ENCODE data around the gene EMX1.
A peak's percentile ranks its signal among the peaks of the same experiment; 100 is the strongest.

The EMX1 gene

DNA sequence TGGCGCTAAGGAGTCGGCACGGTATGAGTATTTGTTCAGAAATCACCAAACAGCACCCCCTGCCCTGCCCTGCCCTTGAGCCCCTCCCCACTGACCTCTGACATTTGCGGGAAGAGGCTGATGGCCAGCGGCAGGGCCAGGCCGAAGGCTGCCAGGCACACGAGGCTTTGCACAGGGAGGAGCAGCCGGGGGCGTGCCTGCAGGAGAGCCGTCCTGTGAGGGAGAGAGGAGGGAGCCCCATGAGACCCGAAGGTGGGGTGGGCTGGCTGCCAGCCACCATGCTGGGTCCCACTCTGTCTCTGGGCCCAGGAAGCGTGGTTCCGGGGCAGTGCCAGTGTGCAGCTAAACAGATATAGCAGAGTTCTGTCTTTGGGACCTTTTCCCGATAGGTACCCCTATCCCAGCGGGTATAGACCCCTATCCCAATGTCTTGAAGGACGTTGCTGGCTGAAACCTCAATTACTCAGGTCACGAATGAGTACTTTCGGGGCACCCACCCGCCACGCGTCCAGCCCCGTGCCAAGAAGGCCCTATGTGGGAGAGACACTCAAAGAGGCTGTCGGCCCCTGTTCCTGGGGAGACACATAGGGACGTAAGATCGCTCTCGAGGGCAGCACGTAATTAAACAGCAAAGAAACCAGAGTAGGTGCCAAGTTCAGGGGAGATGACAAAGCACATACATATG, 43.9 kb downstream of the EMX1 start:
- DNase-seq = no peak

DNA sequence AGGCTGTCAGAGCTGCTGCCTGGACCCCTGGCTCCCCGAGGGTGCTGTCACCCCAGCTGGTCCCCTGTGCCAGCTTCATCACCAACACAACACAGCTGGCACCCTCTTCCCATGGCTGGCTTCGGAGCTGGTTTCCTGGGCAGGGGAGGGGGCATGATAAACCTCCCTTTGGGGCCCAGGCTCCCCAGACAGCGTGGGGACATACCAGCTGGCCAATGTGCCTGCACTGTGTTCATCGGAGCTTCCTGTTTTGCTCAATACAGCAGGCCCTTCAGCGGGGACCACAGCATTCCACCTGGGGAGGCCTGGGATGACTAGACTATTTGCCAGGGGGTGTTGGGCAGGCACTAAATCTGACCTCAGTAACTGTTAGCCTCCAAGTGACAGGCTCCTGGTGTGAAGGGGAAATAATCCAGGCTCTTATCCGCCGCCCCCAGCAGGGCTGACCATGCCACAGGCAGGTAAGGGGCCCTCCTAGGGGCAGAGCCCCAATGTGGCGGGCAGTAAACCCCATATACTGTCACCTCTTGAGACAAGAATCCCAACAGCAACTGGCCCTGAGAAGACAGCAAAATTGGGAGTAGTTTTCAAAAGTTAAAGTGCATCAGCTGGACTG, 44.6 kb downstream of the EMX1 start:
- DNase-seq = no peak

- no peak for DNase-seq
Observed at GRCh38 chr2:72962911-72963310, 45.6 kb downstream of the EMX1 start.

GRCh38 chr2:72963423-72964145, 46.3 kb downstream of the EMX1 start:
- no peak for DNase-seq

GRCh38 chr2:72964146-72964525, 46.8 kb downstream of the EMX1 start:
- DNase-seq = no peak

DNA sequence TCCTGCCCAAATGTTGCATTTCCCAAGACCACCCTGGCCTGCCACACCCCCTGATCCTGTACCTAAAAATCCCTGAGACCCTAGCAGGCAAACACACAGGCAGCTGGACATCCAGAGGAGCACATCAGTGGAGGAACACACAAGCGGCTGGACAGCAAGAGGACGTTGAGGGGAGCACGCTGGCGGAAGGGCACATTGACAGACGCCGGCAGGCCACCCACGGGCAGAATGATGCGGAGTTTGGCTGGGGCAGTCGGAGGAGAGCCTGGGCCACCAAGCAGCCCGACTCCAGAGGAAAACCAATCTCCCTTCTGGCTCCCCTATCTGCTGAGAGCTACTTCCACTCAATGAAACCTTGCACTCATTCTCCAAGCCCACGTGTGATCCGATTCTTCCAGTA, 47.7 kb downstream of the EMX1 start:
- no peak for DNase-seq

DNA sequence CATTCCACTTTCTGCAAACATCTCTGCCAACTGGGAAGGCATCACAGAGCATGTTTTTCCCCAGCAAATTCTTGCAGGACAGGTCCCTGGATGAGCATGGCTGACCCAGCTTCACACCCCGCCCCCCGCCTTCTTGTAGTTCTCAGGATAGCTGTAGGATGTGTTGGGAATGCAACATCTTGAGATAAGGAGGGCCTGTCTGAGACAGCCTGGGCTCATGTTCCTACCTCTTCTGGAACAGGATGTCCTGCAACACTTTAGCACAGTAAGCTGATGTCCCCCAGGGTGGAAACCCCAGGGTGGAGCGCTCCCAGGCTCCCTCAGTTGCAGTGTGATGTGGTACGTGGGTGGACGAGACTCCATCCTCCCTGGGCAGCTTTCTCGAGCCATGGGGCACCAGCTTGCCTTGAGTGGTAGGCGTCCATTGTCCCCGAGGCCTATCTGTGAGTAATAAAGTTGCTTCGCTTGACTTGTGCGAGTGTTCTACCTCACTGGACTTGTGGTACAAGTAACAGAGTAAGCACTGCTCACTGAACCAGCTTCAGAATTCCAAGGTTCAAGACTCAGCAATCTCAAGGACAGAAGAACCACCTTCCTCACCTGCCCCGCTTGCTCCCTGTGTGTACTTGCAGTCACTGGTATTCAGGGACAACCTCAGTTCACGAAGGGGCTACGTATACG, 48.6 kb downstream of the EMX1 start:
- DNase-seq = no peak

- DNase-seq = no peak
Observed at GRCh38 chr2:72968286-72968685, 51.0 kb downstream of the EMX1 start.

DNA sequence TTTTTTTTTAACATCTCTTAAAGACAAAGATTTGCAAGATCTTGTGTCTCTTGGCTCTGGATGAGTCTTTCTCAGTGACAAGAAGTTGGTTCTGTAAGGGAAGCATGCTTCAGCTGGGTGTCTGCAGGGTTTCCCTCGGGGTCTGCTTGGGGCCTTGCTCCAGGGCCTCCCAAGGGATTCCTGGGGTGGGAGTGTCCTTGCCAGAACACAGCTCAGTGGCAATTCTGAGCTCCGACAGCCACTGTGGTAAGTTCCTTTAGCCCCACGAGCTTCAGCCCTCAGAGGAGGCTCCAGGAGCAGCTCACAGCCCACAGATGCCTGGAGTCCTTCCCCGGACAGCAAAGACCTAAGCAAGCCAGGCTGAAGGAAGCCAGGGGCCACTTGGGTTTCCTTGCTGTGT, 52.4 kb downstream of the EMX1 start:
- DNase-seq = no peak

DNA sequence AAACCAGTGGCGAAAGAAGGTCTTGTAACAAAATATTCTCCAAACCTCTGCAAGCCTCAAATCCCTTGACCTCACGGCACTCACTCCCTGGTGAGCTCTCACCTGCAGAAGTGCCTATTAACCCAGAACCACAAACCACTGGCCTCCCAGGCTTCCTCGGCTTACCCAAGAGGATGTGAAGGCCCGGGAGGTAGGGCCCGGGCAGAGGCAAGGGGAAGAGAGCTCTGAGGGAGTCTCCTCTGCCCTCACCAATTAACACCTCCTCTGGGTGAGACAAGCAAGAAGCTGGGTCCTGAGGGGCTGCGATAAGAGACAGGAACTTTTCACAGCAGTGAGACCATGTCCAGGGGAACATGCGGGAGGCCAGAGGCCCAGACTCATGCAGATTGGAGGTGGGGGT, 53.7 kb downstream of the EMX1 start:
- no peak for DNase-seq

DNA sequence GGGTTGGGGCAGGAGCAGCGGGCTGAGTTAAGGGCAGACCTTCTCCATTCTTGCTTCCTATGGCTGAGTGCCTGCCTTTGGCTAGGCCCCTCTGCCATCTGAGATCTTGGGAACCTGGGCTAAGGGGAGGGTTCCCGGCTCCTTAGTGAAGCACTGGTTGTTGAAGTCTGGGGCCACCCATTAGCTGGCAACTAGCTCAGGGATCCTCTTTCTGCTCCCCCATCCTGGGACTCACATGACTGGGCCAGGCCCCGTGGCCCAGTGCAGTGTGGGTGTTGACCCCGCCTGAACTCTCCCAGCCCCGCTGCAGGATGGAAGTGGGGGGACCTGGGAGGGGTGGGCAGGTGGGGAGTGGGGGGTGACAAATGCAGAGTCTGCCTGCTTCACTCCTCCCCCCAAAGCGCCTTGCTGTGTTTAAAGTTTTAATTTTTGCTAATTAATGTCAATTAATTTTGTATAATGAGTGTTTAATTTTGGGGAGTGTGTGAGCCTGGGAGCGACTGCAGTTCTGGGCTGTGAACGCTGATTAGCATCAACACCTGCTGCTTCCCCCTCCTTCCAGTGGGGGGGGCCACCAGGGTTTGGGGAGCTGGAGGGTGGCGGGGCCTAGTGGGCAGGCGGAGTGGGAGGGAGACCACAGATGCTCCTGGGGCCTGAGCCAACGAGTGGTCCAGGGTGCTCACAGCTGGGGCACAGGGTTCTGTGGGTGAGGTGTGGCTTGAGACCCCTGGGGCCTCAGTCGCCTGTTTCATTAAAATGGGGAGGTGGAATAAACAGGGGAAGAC, 55.2 kb downstream of the EMX1 start:
- no peak for DNase-seq

GRCh38 chr2:72973137-72973535, 55.8 kb downstream of the EMX1 start:
- no peak for DNase-seq

GRCh38 chr2:72973566-72974435, 56.5 kb downstream of the EMX1 start:
- peak; percentile 64 for DNase-seq

- no peak for DNase-seq
Observed at GRCh38 chr2:72974436-72974754, 57.1 kb downstream of the EMX1 start.

DNA sequence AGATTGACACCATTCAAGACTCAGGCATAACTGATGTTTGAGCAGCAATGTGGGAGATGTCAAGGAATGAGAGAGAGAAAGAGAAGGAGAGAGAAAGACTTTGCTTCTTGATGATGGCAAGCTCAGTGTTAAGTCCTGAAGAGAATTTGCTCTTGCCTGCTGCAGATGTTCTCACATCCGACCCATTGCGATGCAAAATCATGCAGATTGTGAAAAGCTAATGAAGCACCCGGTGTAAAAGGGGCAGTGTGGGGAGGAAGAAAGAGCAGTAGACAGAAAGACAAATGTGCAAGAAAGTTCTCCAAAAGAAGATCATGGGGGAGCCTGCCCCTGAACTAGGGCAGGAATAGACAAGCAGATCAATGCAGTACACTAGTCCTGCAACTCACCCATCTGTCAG, 57.7 kb downstream of the EMX1 start:
- DNase-seq = no peak

DNA sequence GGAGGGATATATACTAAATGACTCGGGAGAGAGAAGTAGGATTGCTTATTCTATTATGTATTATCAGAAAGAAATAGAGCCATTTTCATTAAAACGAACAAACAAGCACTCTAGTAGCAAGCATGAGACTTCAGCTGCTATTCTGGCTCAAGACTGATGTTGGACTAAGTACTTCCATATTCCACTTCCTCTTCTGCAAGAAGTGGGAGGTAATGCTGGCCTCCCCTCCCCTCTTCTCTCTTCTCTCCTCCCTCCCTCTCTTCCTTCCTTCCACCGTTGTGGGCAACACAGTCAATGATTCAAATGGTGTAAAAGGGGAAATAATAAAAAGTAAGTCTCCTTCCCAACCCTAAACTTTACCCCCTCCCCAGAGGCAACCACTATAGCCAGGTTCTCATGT, 62.6 kb downstream of the EMX1 start:
- peak; percentile 76 for DNase-seq

- DNase-seq = no peak
Observed at GRCh38 chr2:72980535-72981217, 63.4 kb downstream of the EMX1 start.

GRCh38 chr2:72981536-72981935, 64.2 kb downstream of the EMX1 start:
- DNase-seq = no peak

DNA sequence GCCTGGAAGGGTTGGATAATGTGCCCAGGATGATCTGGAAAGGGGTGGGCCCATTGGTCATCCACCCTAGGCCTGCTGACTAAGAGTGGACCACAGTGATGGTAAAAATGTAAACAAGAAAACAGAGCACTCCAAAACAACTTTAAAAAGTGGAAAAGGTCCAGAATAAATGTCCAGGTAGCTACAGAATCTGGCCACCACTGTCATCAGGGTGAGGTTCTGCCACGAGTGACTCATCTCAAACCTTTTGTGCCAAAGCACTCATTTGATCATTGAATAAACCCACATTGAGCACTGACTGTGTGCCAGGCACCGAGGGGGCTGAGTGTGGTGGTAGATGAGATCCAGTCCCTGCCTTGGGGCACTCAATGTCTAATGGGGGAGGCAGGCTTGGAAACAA, 64.9 kb downstream of the EMX1 start:
- no peak for DNase-seq

DNA sequence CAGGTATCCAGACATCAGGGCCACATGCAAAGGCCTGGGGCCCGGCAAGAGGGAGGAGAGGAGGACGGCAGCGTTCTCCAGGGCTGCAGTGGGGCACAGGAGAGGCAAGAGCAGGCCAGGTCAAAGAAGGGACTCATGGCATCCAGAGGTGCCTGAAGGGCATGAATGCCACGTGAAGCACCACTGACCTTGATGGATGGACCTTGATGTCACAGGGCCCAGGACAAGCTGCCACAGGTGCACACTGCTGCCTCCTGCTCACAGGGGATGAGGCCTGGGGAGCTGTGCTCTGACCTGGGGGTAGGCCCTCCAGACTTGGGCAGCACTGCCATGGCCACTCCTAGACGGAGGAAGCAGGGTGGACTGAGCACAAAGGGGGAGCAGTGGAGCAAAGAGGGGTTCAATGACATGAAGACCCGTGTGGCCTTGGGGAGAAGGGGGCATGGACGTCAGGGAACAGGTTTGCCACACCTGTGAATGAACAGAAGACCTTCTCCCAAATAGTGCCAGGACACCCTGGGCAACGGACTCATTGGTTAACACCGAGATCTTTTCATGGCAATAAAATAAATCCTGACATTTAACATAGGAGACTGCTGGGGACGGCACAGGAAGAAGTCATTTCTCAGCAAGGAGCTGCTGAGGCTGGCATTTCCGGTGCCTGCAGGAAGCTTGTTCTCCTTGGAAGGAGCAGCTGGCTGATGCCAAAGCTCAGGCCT, 65.6 kb downstream of the EMX1 start:
- DNase-seq = no peak

Measured in inflammatory macrophage treated with lipopolysaccharide for 4 hours (primary cell).